Activated CD8-positive, alpha-beta memory T cell treated with anti-CD3 and anti-CD28 coated beads, Interleukin-2, amount 50 U/mL, for 24 hours (primary cell): Measurements from ENCODE around the gene MPC1.

Experiments used
- DNase-seq: peaks from one replicate; pipeline ENCODE4 v3.0.0-alpha.2; 2020; ENCODE audit errors: extremely low read depth

Gene MPC1

GRCh38 chr6:166317261-166318212 lies 65.2 kb downstream of the MPC1 start:
- DNase-seq = no peak

GRCh38 chr6:166315436-166315835 lies 67.3 kb downstream of the MPC1 start:
- no peak for DNase-seq
